CD4-positive, alpha-beta T cell treated with Interleukin-12 subunit alpha and Interleukin-12 subunit beta, for 1 hour (primary cell): Measurements from ENCODE around the gene GPR161.

ENCODE experiments used
- DNase-seq: peaks from one replicate; pipeline ENCODE4 v3.0.0-alpha.2; 2020

GPR161 gene

DNA sequence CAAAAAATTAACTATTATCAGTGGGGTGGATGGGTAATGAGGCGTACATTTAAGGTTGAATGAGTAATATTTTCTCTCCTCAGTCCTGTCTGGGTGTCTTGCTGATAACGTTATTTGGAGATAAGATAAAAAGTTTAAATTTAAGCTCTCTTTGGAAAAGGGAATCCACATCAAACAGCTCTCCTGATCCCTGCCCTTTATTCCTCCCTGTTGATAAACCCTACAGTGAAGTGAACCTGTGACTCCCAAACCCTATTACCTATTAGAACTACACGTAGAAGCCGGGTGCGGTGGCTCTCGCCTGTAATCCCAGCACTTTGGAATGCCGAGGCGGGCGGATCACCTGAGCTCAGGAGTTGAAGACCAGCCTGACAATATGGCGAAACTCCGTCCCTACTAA is 9.9 kb upstream of the GPR161 start:
- DNase-seq = no peak

DNA sequence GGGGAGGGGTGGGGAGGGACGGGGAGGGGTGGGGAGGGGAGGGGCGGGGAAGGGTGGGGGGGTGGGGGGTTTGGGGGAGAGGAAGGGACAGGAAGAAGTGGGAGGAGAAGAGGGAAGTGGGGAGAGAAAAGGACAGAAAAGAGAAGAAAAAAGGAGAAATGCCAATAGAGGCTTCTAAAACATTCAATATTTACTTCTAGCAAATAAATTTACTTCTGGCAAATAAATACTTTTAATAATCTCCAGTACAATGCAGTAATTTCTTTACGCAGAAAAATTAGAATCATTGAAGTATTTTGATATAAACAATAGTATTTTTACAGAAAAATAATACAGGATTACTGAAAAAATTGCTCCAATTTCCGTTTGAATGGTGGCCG is 9.4 kb upstream of the GPR161 start:
- DNase-seq = no peak

DNA sequence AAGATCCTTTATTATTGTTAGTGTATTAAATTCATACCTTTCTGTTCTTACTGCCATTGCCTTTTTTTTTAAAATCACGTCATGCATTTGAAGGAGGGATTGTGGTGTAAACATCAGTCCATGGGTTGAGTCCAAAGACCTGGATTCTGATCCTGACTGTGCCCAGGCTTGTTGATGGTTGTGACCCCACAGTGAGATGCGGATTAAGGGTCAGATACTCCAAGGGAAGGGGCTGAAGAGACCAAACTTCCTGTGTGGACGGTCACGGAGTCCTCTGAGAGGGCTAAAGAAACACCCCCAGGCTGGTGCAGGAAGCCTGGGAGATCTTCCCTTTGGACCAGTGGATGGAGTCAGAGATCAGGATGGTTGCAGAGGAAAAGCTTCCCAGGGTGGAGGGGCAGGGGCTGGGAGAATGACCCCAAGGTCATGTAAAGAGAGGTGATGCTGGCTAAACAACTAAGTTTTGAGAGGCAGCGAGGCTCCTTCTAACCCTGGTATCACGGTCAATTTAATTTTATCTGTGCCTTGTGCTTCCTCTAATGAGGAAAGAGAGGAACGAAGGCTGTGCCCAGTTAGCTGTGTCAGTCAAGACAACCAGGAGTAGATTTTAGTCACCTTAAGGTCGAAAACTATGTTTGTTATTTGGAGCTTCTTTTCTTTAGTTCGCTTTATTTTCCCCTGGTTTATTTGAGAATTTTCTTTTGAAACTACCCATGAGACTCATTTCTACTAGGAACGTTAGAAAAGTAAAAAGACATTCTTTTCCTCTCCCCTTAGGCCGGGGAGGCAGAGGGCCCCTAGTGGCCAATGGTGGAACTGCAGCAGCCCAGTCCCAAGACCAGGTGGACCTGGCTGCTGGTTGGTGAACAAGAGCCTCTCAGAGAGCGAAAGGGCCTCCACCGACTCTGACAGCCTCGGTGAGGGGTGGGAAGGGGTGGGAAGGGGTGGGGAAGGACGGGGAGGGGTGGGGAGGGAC is 8.7 kb upstream of the GPR161 start:
- DNase-seq = peak; percentile 84

DNA sequence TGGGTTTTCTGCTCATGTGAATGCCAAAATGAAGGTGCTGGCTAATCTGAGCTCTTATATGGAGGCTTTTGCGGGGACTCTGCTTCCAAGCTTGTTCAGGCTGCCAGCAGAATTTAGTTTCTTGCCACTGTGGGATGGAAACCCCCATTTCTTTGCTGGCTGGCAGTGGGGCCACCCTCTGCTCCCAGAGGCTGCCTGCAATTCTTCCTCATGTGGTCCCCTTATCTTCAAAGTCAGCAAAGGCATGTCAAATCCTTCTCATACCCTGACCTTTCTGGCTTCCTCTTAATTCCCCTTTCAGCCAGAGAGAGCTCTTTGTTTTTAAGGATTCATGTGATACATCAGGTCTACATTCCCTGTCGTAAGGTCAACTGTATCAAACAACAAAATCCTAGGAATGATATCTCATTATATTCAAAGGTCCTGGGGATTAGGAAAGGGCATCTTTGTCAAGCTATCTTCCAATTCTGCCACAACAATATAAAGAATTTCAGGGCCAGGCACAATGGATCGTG is 5.2 kb upstream of the GPR161 start:
- DNase-seq = no peak

DNA sequence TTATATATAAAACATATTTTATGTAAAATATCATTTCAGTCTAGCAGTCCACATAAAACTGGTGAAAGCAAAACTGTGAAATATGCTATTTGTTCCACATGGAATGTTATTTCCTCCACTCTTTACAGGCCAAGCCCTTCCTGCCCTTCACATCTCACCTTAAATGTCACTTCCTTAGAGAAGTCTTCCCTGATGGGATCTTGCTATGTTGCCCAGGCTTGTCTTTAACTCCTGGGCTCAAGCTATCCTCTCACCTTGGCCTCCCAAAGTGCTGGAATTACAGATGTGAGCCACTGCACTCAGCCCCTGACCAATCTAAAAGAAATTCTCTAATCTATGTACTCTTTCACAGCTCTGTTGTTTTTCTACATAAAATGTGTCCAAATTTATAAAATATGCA is 2.3 kb upstream of the GPR161 start:
- DNase-seq = no peak

DNA sequence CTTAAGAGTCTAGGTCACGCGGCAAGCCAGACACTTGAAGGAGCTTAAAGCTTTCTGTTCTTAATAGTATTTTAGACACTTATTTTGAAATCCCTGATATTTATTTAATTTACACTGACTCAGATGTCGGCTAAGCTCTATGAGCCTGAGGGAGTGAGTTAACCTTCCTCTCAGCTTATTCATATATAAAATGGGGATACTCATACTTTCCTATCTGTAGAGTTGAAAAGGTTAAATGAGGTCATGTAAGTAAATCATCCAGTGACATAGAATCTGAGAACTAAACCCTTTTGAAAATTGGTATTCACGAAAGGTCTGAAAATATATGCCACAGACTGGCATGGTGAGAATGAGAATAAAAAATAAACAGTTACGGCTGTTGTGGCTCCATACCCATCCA is 1.4 kb upstream of the GPR161 start:
- DNase-seq = no peak

DNA sequence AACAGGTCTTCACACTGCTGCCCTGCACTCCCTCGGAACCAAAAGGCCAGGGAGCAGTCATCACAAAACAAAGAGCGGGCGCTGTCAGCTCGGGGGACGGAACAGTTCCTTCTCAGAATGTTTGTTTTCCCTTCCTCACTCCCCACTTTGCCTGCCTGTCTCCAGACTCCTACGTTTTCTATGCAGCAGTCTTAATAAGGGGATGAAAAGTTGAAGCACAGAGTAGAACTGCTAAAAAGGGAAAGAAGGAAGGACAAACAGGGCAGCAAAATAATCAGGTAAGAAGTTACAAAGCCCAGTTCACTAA is 738 bp upstream of the GPR161 start:
- no peak for DNase-seq

DNA sequence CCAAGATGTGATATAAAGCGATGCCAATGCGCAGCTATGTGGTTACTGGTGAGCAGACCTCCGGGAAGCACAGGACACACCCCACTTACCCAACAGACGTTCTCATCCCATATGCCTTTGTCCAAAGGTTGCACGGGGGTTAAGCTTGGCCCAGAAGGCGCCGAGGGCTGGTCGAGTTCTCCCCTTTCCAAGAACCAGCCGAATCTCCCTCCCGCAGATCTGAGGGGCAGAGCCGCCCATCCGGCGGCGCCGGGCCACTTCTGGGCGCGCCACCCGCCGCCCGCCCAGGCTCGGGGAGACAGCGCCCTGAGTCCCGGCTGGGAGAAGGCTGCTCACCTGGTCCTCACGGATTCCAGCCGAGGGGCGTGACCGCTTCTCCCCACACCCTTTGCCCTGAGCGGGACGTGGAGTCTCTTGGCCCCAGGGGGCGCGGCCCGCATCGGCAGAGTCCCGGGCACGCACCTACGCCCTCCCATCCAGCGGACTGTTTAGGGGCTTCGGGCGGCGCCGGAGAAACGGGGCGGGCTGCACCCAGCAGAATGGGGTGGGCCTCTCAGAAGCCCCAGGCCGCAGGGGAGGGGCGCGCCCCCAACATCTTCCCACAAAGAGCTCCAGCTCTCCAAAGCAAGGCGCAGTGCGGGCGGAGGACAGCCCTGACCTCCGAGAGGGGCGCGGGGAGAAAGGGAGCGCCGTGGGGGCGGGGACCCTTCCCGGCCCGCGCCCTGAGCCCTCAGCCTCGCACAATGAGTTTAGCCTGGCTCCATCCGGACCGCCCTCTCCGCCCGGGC is 615 bp downstream of the GPR161 start:
- no peak for DNase-seq

DNA sequence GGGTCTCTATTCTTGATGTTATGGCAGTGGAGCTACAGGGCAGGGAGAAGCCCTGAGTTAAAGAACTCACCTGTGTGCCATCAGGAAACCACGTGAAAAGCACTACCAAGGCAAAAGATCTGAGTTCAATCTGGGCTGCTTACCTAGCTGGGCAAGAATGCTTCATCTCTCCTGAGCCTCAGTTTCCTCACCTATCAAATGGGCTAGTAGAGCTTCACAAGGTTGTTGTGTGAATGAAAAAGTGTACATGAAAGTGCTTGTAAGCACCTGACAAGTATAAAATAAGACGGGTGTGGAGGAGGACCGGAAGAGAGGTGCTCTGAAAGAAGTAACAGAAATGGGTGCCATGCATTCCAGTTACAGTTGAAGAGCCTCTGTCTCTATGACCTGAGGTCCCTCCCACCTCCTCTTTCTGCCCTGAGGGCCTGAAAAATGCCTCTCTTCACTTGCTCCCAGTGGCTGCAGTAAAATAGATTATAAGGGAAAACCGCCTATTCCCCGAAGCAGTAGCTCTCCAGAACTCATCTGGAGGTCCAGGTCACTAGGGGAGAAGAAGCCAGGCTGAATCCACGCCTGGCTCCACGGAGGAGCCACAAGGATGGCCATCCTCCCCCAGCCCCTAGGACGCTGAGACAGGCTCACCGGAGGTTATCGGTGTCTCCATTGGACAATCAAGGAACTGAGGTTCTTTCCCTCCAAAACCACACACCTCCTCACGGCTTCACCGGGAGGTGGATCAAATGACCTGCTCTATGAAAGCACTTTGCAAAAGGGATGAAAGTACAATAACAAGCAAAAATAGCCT is 1.4 kb downstream of the GPR161 start:
- no peak for DNase-seq

DNA sequence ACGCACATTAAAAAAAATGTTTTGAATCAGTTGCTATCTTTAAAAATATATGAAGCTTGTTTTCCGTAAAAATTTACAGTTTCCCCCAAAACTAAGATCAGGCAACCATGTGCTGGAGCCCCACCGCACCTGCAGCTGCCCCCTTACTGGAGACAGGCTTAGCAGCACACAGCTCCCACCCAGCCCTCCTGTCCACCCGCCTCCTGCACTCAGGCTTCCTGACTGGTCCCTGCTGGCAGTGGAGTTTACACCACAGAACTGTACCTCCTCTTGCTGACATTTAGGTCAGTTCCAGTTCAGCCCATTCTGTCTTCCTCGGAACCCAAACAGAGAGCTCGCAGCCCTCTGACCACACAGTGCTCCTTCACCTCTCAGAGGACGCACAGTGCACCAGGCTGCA is 2.1 kb downstream of the GPR161 start:
- DNase-seq = no peak

DNA sequence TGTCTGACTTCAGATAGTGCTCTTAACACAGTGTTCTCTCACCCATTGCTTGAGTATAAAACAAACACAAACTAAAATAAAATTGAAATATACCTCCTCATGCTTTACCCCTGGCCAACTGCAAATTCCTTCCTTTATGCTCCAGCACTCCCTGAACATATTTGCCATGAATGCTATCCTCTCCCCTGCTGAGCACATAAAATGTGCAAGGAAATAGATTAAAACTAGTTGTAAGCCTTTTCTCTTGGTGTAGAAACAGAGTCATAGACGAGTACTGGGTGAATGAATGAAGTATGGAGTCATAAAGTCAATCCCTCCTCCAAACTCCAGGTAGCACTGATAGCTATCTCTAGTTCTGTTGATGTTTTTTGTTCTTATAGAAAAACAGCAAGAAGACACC is 2.6 kb downstream of the GPR161 start:
- DNase-seq = no peak

DNA sequence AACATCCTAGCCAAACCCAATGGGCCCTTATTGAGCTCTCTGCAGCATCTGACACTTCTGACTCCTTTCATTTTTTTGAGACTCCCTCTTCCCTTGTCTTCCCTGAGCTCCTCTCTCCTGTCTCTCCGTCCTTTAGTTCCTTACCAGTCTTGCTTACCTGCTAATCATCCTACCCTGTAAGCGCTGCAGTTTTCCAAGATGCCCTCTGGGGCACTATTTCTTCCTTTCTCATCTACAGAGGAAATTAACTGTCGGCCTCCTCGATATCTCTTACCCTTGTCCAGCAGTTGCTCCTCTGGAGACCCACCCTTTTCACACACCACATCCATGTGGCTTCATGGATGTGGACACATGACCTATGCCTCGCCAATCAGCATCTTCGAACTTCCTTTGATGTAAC is 6.8 kb downstream of the GPR161 start:
- DNase-seq = no peak

DNA sequence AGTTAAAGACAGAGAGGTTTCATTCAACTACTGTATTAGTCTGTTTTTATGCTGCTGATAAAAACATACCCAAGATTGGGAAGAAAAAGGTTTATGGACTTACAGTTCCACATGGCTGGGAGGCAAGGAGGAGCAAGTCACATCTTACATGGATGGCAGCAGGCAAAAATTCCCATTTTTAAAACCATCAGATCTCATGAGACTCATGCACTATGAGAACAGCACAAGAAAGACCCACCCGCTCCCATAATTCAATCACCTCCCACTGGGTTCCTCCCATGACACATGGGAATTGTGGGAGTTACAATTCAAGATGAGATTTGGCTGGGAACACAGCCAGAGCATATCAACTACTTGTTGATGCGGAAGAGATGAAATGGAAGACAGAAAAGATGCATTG is 9.2 kb downstream of the GPR161 start:
- DNase-seq = no peak

DNA sequence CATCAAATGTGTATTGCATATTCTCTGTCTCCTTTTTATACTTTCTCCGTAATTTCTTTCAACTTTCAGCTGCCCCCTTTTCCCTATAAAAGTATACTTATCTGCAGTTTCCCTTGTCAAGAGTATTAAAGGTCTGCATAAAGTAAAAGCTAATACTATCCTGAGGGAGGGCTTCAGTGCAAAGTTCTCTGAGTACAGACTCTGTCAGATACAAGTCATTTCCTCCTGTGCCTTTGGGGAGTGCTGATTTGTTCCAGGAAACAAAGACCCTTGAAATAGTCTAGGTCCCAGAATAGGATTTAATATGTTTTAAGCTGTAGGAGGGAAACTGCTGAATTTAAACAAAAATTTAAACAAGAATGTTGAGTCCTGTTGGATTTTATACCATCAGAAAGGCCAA is 11.7 kb downstream of the GPR161 start:
- DNase-seq = no peak

DNA sequence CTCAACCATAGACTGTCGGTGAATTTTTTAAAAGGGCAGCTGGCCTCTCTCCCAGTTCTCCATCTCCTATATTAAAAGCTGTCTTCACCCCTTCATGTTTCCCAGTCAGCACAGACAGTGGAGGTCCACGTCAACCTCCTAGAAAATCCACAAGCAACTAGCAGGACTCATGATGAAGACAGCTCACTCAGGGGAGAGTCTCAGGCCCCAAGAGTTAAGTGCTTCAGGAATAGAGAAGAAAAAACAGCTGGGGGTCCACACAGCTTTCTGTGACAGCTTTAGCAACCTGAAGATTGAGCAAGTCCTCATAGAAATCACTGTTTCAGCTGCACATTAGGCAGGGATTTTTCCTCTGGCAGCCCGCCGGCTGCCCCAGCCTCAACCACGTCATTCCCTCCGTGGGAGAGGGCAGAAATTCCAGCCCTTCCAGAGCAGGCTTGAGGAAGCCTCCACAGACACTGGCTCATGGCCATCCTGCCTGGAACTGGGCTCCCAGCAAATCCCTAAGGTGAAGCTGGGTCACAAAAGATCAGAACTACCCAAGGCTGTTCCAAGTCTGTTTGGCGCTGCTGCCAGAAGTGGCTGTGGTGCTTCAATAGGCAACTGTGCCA is 15.2 kb downstream of the GPR161 start:
- DNase-seq = no peak

DNA sequence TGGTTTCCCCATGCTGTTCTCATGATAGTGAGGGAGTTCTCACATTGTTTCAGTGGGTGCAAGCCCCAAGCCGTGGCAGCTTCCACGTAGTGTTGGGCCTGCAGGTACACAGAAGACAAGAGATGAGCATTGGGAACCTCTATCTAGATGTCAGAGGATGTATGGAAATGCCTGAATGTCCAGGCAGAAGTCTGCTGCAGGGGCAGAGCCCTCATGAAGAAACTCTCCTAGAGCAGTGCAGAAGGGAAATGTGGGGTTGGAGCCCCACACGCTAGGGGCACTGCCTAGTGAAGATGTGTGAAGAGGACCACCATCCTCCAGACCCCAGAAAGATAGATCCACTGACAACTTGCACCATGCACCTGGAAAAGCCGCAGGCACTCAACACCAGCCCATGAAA is 17.0 kb downstream of the GPR161 start:
- DNase-seq = no peak

DNA sequence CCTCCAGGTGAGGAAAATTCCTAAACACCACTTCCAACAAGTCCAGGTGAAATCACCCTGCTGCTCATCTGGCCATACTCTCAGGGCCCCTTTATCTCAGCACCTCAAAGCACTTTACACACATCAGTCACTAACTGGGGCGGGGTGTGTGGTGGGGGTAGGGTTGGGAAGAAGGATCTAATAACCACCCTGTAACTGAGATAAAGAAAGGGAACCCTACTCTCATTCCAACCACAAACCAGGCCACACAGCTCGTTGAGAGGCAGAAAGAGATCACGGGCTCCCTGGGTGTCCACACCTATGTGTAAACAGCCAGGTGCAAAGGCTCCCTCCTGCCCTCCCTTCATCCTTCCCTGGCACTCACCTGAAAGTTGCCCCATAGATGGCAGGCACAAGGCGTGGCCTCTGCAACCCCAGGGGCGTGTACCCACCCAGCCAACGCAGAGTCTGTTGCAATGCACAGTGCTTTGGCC is 20.4 kb downstream of the GPR161 start:
- DNase-seq = no peak

DNA sequence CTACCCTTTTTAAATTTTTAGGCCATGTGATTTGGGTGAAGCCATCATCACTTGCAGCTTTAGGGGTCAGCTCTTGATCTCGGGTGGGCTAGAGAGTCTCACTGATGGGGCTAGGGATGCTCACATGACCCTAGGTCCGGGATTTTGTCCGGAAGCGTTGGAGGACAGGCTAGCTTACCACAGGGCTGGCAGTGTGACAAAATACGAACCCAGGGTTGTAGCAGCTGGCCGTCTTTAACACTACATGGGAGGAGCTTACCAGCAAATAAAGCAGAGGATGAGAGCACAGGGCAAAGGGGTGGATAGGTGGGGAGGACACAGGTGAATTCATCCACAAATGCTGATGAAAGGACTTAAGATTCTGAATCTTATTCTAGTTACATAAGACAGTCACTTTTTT is 21.9 kb downstream of the GPR161 start:
- no peak for DNase-seq

DNA sequence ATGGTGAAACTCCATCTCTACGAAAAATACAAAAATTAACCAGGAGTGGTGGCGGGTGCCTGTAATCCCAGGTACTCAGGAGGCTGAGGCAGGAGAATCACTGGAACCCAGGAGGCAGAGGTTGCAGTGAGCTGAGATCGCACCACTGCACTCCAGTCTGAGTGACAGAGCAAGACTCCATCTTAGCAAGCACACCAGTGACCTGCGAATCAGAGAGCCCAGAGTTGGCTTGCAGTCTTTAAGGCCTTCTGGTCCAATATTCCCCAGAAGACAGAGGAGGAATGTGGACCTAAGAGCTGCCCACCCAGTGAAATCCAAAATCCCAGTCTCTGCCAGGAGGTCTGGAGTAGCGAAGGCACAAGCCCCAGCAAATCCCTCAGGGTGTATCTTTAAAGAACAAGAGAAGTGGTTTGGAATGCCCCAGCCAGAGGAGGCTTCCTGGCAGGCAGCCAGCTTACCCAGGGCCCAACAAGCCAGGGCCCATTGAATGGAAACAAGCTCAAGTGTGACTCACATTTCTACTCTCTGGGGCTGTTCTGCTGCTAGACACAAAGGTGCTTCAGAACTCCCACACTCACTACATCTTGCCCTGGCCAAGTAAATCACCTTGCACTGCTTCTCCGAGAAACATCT is 23.9 kb downstream of the GPR161 start:
- DNase-seq = no peak

DNA sequence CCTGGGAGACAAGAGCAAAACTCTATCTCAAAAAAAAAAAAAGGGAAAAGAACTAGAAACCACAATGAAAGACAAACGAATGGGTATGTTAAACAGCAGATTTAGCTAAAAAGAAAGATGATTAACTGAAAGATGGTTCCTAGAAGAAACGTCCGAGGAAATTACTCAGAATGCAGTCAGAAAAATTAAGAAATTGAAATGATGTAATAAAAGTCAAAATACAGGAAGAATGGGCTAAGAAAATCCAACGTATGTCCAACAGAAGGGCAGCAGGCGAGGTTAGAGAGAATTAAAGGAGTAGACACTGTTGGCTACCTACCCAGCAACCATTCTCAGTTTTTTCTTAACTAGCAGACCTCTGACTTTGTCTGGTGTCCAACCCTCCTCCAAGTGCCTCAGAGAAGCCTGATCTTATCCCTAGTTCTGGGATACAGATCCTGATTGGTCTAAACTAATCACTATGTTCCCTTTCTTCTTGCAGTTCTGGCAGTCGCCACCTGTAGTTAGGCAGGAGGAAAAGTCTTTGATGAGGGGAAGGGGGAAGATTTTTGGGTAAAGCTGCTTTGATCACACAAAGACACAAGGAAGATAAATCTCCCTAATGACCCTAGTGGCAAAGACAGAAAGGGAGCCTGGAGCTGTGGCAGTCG is 25.7 kb downstream of the GPR161 start:
- DNase-seq = no peak

DNA sequence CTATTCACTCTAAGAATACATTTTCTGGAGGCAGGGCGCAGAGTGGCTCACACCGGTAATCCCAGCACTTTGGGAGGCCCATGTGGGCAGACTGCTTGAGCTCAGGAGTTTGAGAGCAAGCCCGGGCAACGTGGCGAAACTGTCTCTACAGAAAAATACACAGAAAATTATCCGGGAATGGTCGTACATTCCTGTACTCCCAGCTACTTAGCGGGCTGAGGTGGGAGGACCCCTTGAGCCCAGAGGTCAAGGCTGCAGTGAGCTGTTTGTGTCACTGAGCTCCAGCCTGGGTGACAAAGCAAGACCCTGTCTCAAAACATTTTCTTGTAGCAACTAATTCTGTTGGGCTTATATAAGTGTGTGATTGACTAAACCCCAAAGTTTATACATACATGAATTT is 30.5 kb downstream of the GPR161 start:
- DNase-seq = no peak

DNA sequence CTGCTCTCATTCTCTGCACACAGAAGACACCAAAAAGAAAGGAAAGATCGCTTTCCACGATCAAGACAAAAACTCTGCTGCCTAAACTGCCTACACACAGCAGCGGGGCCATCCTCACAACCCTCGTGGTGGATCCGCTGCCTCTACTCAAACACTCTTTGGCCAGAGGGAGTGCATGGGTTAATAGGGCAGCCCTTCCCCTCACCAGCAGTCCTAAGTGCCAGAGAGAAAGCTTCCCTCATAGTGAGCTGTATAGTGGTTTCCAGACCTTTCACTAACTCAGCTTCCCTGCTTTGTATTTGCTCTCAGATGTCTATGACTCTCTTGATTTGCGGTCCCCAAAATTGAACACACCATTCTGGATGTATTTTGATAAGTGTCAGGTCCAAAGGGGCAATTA is 30.9 kb downstream of the GPR161 start:
- no peak for DNase-seq
